B cell (primary cell): Measurements from ENCODE around the gene IPCEF1. TPM values are rescaled to one million over a fixed set of nuclear protein-coding genes. Genes with fewer than 3 reads are reported as not detected.

Source experiments
- ATAC-seq: fragments of 200-7000 bp; cut with Tn5 transposase; one replicate; pipeline ENCODE4 v1.10.0; 2021; ENCODE audit warnings: low read depth, mild to moderate bottlenecking, moderate number of reproducible peaks, moderate library complexity
- CTCF ChIA-PET: fragments of 350-600 bp; sonication (Branson Sonifier 250); formaldehyde crosslinking; loops from one replicate; lab custom pipeline; 2021; ENCODE audit warnings: antibody characterized with exemption, inconsistent platforms; lab: Charles Lee
- POLR2A ChIA-PET: fragments of 350-600 bp; sonication (Branson Sonifier 250); formaldehyde crosslinking; loops from one replicate; lab custom pipeline; 2021; ENCODE audit warnings: antibody characterized with exemption; lab: Charles Lee
- DNase-seq: peaks from one replicate; pipeline ENCODE4 v3.0.0; 2013
- H2AFZ ChIP-seq: 2 replicates; pipeline ENCODE4 v1.6.1; 2012; ENCODE audit warnings: mild to moderate bottlenecking, low read depth, low read length; ENCODE audit not compliant: insufficient read depth, poor library complexity, severe bottlenecking
- H3K27ac ChIP-seq, 2 donors: 1 replicate in 1 of 2; 2 replicates in 1 of 2; pipeline ENCODE4 v1.5.1; 2012 to 2013; ENCODE audit warnings: low read length in 2 of 2, mild to moderate bottlenecking in 2 of 2, moderate library complexity in 1 of 2
- H3K27me3 ChIP-seq, 4 experiments: fragments of 200-600 bp in 1 of 4; sonication (generic) in 1 of 4; replicated peaks in 1 of 4; 1 replicate in 2 of 4; 2 replicates in 2 of 4; pipeline versions ENCODE4 v1.6.1 to v1.7.0; 2013 to 2016; ENCODE audit warnings: low read length in 3 of 4, mild to moderate bottlenecking in 2 of 4, mixed read lengths in 1 of 4, moderate library complexity in 1 of 4; ENCODE audit not compliant: insufficient read depth in 4 of 4, control insufficient read depth in 3 of 4; ENCODE audit errors: control extremely low read depth in 1 of 4
- H3K36me3 ChIP-seq, 2 experiments: replicated peaks in 1 of 2; 1 replicate in 1 of 2; 2 replicates in 1 of 2; pipeline versions ENCODE4 v1.6.1 to v1.7.1; 2013; ENCODE audit warnings: low read length in 1 of 2; ENCODE audit not compliant: insufficient read depth in 2 of 2, control insufficient read depth in 1 of 2; ENCODE audit errors: control extremely low read depth in 1 of 2, extremely low read depth in 1 of 2
- H3K4me1 ChIP-seq, 2 donors: fragments of 200-600 bp in 1 of 2; sonication (generic) in 1 of 2; 1 replicate in 1 of 2; 2 replicates in 1 of 2; pipeline versions ENCODE4 v1.5.1 to v1.6.1; 2013 to 2017; ENCODE audit warnings: low read length in 2 of 2; ENCODE audit not compliant: control insufficient read depth in 2 of 2, insufficient read depth in 2 of 2
- H3K4me2 ChIP-seq: replicated peaks from 2 replicates; pipeline ENCODE3; 2012; ENCODE audit warnings: mild to moderate bottlenecking, low read depth, low read length; ENCODE audit not compliant: poor library complexity, severe bottlenecking
- H3K4me3 ChIP-seq, 5 experiments: fragments of 200-600 bp in 1 of 5; sonication (generic) in 1 of 5; 1 replicate in 3 of 5; 2 replicates in 2 of 5; pipeline versions ENCODE4 v1.5.1 to v1.7.0; 2011 to 2016; ENCODE audit warnings: low read length in 4 of 5, mild to moderate bottlenecking in 4 of 5, low read depth in 2 of 5, control low read depth in 1 of 5, moderate library complexity in 1 of 5; ENCODE audit not compliant: insufficient read depth in 1 of 5; ENCODE audit errors: control extremely low read depth in 1 of 5, extremely low read depth in 1 of 5
- H3K79me2 ChIP-seq: fragments of 200-600 bp; sonication (generic); one replicate; pipeline ENCODE4 v1.6.0; 2016; ENCODE audit warnings: low read length; ENCODE audit not compliant: control insufficient read depth, insufficient read depth
- H3K9ac ChIP-seq: fragments of 200-600 bp; sonication (generic); 2 replicates; pipeline ENCODE4 v1.6.1; 2017; ENCODE audit warnings: mild to moderate bottlenecking, low read length, moderate library complexity
- H3K9me3 ChIP-seq, 3 donors: one replicate each; pipeline versions ENCODE4 v1.6.1 to v1.7.1; 2013; ENCODE audit warnings: low read length in 2 of 3; ENCODE audit not compliant: control insufficient read depth in 2 of 3, insufficient read depth in 1 of 3; ENCODE audit errors: control extremely low read depth in 1 of 3
- H4K20me1 ChIP-seq: 2 replicates; pipeline ENCODE4 v1.6.0; 2012; ENCODE audit warnings: mild to moderate bottlenecking, low read length; ENCODE audit not compliant: insufficient read depth, control insufficient read depth, poor library complexity, severe bottlenecking
- H3K27ac Mint-ChIP-seq: one replicate; pipeline ENCODE4 v1.8.0; 2021; ENCODE audit warnings: mixed read lengths
- H3K27me3 Mint-ChIP-seq: one replicate; pipeline ENCODE4 v1.8.0; 2021; ENCODE audit warnings: mixed read lengths
- H3K4me1 Mint-ChIP-seq: one replicate; pipeline ENCODE4 v1.8.0; 2021; ENCODE audit warnings: mixed read lengths
- H3K4me3 Mint-ChIP-seq: one replicate; pipeline ENCODE4 v1.8.0; 2021; ENCODE audit warnings: mixed read lengths
- H3K9me3 Mint-ChIP-seq: one replicate; pipeline ENCODE4 v1.8.0; 2022; ENCODE audit warnings: mixed read lengths; ENCODE audit not compliant: insufficient read depth
- EZH2 ChIP-seq: IDR thresholded peaks from 2 replicates; pipeline ENCODE4 v1.6.1; 2012; ENCODE audit warnings: borderline replicate concordance, low read depth, mild to moderate bottlenecking, moderate library complexity, low read length; ENCODE audit not compliant: insufficient read depth, poor library complexity, severe bottlenecking
- WGBS: methylation state at CpG from one replicate; pipeline ENCODE4 v1.1.5; 2013; ENCODE audit warnings: missing lambda C conversion rate; ENCODE audit not compliant: insufficient coverage; 5-methylcytosine and 5-hydroxymethylcytosine counted together
- intact Hi-C: fragments of 100-400 bp; cut with micrococcal nuclease; formaldehyde crosslinking; loops from one replicate; pipeline ENCODE4 v1.10.0; 2022
- polyA plus RNA-seq: library from polyadenylated mRNA; depleted of rRNA; stranded (reverse); fragments of >200 nt; gene quantifications from 2 replicates; pipeline ENCODE4 v1.2.3, GENCODE V29; 2012
- total RNA-seq, 2 donors: library from RNA; stranded (reverse); fragments of 120-200 nt in 1 of 2; gene quantifications; 1 replicate in 1 of 2; 2 replicates in 1 of 2; pipeline versions ENCODE4 v1.2.3 to v1.2.4, GENCODE V29; 2013 to 2022
- TF ChIP-seq, protein P1 (sequence below): fragments of 200-600 bp; IDR thresholded peaks from one replicate; pipeline ENCODE4 v1.8.0; 2022; ENCODE audit warnings: antibody characterized with exemption, mild to moderate bottlenecking

IPCEF1 gene
- total and polyA plus RNA-seq, 2 donors (not counting 1 experiment from before 2014, with no cell fraction given), result 0.22 to 0.94 TPM

DNA sequence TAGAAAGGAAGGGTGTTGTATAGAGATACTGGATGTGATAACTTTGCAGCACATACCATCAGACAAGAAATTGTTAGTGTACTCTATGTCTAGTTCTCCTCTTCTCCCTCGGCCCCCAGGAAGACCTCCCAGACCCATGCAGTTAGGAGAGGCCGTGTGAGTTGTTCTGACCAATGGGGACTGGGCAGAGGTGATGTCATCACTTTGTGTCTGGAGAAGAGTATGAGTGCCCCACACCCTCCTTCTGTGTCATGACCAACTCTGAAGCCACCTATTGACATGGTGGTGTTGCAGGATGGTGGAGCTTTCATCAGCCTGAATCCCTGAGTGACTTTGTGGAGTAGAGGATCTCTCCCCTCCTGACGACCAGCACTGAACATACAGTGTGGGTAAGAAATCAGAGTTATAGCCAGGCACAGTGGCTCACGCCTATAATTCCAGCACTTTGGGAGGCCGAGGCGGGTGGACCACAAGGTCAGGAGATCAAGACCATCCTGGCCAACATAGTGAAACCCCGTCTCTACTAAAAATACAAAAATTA lies 72.2 kb downstream of the IPCEF1 start:
- Histone ChIP-seq H3K4me2 (no peak overlapping the region), H3K4me1 (no peaks in the 10 kb centered on the region), H4K20me1 (no peaks in the 10 kb centered on the region), H3K4me3 (no peak overlapping the region), H3K79me2 (no peaks in the 10 kb centered on the region), H3K9ac (no peak overlapping the region), H3K27me3 (no peaks in the 10 kb centered on the region), H3K9me3 (no peaks in the 10 kb centered on the region), H2AFZ (no peak overlapping the region), H3K27ac (no peak overlapping the region), H3K36me3 (no peaks in the 10 kb centered on the region)
- H3K4me3 Mint-ChIP-seq, result no peak overlapping the region
- TF ChIP-seq, protein P1, sequence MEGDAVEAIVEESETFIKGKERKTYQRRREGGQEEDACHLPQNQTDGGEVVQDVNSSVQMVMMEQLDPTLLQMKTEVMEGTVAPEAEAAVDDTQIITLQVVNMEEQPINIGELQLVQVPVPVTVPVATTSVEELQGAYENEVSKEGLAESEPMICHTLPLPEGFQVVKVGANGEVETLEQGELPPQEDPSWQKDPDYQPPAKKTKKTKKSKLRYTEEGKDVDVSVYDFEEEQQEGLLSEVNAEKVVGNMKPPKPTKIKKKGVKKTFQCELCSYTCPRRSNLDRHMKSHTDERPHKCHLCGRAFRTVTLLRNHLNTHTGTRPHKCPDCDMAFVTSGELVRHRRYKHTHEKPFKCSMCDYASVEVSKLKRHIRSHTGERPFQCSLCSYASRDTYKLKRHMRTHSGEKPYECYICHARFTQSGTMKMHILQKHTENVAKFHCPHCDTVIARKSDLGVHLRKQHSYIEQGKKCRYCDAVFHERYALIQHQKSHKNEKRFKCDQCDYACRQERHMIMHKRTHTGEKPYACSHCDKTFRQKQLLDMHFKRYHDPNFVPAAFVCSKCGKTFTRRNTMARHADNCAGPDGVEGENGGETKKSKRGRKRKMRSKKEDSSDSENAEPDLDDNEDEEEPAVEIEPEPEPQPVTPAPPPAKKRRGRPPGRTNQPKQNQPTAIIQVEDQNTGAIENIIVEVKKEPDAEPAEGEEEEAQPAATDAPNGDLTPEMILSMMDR, result no peak
- TF ChIP-seq EZH2, result no peak
- ChIA-PET CTCF (no interaction called here), POLR2A (no interaction called here)
- H3K27ac Mint-ChIP-seq, result no peak overlapping the region
- no peak for ATAC-seq
- intact Hi-C loops, result no loop called here
- no peak for DNase-seq
- H3K9me3 Mint-ChIP-seq, result no peaks in the 10 kb centered on the region
- WGBS, result no CpG with 5 or more reads among the region's 7 CpGs
- H3K4me1 Mint-ChIP-seq, result no peaks in the 10 kb centered on the region
- H3K27me3 Mint-ChIP-seq, result no peaks in the 10 kb centered on the region

- TF ChIP-seq, protein P1, result no peak
- no peak for TF ChIP-seq EZH2
- Histone ChIP-seq H3K36me3 (no peaks in the 10 kb centered on the region), H3K79me2 (no peaks in the 10 kb centered on the region), H3K4me3 (no peak overlapping the region), H4K20me1 (no peaks in the 10 kb centered on the region), H2AFZ (no peak overlapping the region), H3K27ac (no peak overlapping the region), H3K4me2 (no peak overlapping the region), H3K27me3 (no peaks in the 10 kb centered on the region), H3K9me3 (no peaks in the 10 kb centered on the region), H3K4me1 (peaks cover 4% of the 10 kb centered on the region in 2 donors), H3K9ac (no peak overlapping the region)
- no peak for ATAC-seq
- no peaks in the 10 kb centered on the region for H3K9me3 Mint-ChIP-seq
- intact Hi-C loops, result no loop called here
- CTCF ChIA-PET, result interaction anchor here (0.7 to 1.0 kb wide), 2 partner anchors 12 to 99 kb away, joined by 3 to 4 read pairs; no protein-coding TSS in a partner anchor
- H3K4me3 Mint-ChIP-seq, result no peak overlapping the region
- H3K4me1 Mint-ChIP-seq, result peaks cover 10% of the 10 kb centered on the region
- POLR2A ChIA-PET, result no interaction called here
- no CpG with 5 or more reads among the region's 2 CpGs for WGBS
- no peak overlapping the region for H3K27ac Mint-ChIP-seq
- no peak for DNase-seq
- H3K27me3 Mint-ChIP-seq, result no peaks in the 10 kb centered on the region
Observed at GRCh38 chr6:154280521-154280920, 76.1 kb downstream of the IPCEF1 start.
